Measurements from ENCODE around the gene LRP5. TPM values are rescaled to one million over a fixed set of nuclear protein-coding genes. Genes with fewer than 3 reads are reported as not detected.

The LRP5 gene
- total RNA-seq (1 to 10 TPM in 1 of 2 donors, under 1 TPM in 1; 0.73 to 3.0 TPM), total RNA-seq (0.38 to 6.4 reads per million in 2 donors)

DNA sequence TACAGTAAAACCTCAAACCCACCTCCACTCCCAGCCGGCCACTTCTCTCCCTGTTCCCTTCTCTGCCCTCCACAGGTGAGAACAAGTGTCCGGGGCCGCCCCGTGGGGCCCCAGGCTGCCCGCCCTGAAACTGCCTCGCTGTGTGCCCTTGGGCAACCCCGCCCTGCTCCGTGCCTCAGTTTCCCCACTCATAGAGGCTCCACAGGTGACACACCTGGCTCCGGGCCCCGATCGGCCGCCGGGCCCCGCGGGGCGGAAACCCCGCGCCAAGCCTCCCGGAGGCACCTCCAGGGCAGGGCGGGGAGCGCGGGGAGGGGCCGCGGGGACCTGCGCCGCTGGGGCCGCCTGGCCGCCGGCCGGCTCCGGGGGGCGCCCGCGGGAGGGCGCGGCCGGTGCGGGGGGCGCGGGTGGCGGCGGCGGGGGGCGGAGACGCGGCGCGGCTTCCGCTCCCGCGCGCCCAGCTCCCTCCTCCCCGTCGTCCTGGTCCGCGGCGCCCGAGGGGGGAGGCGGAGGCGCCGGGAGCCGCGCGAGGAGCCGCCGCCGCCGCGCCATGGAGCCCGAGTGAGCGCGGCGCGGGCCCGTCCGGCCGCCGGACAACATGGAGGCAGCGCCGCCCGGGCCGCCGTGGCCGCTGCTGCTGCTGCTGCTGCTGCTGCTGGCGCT lies at the start of gene LRP5:
TSS of gene LRP5 (plus strand) at position 475 of the 663 bp plus-strand sequence. CDS start at position 599, 124 bp downstream.
- no peaks in the 10 kb centered on the region for H3K36me3 Mint-ChIP-seq (ENCODE audit: low read depth)

DNA sequence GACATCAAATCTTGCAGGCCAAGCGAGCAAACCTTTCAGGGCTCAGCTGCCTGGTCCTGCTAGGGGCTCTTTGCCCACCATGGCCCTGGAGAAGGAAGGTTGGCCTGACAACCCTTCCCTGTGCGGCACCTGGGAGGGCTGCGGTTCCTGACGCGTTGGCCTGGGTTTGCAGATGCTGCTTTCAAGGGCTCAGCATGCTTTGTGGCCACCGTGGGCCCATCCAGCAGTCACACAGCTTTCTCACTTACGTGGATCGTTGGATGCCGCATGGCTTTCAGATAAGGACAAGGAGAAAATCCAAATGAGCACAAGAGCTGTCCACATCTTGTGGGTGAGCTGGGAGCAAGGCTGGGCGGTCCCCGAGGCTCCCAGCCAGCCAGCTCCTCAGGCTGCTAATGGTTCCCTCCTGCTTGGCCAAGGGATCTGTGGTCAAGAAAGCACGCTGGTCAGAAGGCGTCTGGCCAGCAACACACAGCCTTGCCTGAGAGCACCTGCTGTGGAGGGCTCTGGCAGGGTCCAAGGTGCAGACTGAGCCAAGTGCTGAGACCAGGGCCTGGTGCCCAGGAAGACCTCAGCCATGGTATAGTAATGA lies 48.9 kb upstream of the LRP5 start:
- H3K4me3 Mint-ChIP-seq: no peak overlapping the region
- no peaks in the 10 kb centered on the region for H3K9me3 ChIP-seq (ENCODE audit: control insufficient read depth, low read length, poor library complexity, severe bottlenecking)
- H3K27ac Mint-ChIP-seq: no peak overlapping the region
- H3K4me1 Mint-ChIP-seq: peaks cover under 1% of the 10 kb centered on the region
- ATAC-seq (no peak), DNase-seq (no peak)
- peaks cover 3% of the 10 kb centered on the region for H3K36me3 Mint-ChIP-seq (ENCODE audit: low read depth)
- H3K27me3 Mint-ChIP-seq: no peaks in the 10 kb centered on the region

More for the DNA sequence above, at the start of gene LRP5:
- DNase-seq: no peak
- H3K27ac Mint-ChIP-seq: peak within 1 kb of the TSS; percentile 54
- H3K9me3 ChIP-seq (ENCODE audit: control insufficient read depth, low read length, poor library complexity, severe bottlenecking): no peaks in the 10 kb centered on the region
- H3K4me3 Mint-ChIP-seq: peak within 1 kb of the TSS; percentile 86
- ATAC-seq: peak; percentile 39
- H3K4me1 Mint-ChIP-seq: peaks cover 14% of the 10 kb centered on the region
- H3K27me3 Mint-ChIP-seq: peaks cover 12% of the 10 kb centered on the region

DNA sequence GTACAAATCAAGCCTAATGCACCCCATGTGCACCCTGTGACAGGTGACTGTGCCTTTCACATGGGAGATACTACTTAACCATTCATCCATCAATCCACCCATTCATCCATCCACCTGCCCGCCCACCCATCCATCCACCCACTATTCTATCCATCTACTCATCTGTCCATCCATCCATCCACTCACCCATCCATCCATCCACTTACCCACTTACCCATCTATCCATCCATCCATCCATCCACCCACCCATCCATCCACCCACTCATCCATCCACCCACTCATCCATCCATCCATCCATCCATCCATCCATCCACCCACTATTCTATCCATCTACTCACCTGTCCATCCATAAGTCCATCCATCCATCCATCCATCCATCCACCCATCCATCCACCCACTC lies 48.1 kb upstream of the LRP5 start:
- H3K4me3 Mint-ChIP-seq: no peak overlapping the region
- no peaks in the 10 kb centered on the region for H3K27me3 Mint-ChIP-seq
- peaks cover 3% of the 10 kb centered on the region for H3K36me3 Mint-ChIP-seq (ENCODE audit: low read depth)
- H3K27ac Mint-ChIP-seq: no peak overlapping the region
- DNase-seq (no peak), ATAC-seq (no peak)
- H3K4me1 Mint-ChIP-seq: peaks cover 7% of the 10 kb centered on the region
- no peaks in the 10 kb centered on the region for H3K9me3 ChIP-seq (ENCODE audit: control insufficient read depth, low read length, poor library complexity, severe bottlenecking)

DNA sequence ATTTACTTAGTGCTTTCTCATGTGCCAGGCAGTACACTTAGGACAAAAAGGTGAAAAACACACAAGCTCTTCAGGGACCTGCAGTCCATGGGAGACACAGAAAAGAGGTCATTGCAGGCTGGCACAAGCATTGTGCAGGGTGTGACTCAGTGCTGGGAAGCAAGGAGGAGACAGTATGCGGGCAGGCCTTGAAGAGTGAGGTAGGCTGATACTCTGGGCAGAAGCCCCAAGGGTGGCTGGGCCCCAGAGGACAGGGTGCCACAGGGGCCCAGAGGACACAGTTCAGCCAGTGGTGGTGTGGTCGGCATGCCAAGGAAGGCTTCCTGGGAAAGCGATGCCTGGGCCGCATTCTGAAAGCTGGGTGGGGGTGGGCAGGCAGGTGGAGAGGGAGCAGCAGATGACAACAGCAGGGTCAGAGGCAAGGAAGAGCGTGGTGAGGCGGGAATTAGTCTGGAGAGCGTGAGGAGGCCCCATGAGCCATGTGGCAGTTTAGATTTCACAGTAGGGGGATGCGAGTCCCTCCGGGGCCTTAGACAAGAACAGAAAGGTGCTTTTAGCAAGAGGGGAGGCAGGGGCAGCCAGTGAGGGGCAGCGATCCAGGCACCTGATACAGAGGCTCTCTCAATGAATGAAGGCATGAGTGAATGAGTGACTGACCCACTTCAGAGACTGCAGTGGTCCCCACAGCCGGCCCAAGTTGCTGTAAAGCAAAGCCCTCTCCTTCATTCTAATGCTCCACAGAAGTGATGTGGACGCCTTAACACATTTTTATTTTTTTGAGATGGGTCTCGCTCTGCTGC lies 47.5 kb upstream of the LRP5 start:
- Mint-ChIP-seq H3K36me3 (ENCODE audit: low read depth) (peaks cover 3% of the 10 kb centered on the region), H3K4me3 (no peak overlapping the region), H3K27me3 (no peaks in the 10 kb centered on the region), H3K4me1 (peaks cover 13% of the 10 kb centered on the region), H3K27ac (no peak overlapping the region)
- H3K9me3 ChIP-seq (ENCODE audit: control insufficient read depth, low read length, poor library complexity, severe bottlenecking): no peaks in the 10 kb centered on the region
- ATAC-seq (no peak), DNase-seq (no peak)

GRCh38 chr11:68266121-68266891 lies 46.1 kb upstream of the LRP5 start:
- Mint-ChIP-seq H3K36me3 (ENCODE audit: low read depth) (peaks cover 3% of the 10 kb centered on the region), H3K27ac (no peak overlapping the region), H3K4me1 (peaks cover 19% of the 10 kb centered on the region), H3K4me3 (no peak overlapping the region), H3K27me3 (no peaks in the 10 kb centered on the region)
- no peaks in the 10 kb centered on the region for H3K9me3 ChIP-seq (ENCODE audit: control insufficient read depth, low read length, poor library complexity, severe bottlenecking)
- DNase-seq (no peak), ATAC-seq (no peak)

DNA sequence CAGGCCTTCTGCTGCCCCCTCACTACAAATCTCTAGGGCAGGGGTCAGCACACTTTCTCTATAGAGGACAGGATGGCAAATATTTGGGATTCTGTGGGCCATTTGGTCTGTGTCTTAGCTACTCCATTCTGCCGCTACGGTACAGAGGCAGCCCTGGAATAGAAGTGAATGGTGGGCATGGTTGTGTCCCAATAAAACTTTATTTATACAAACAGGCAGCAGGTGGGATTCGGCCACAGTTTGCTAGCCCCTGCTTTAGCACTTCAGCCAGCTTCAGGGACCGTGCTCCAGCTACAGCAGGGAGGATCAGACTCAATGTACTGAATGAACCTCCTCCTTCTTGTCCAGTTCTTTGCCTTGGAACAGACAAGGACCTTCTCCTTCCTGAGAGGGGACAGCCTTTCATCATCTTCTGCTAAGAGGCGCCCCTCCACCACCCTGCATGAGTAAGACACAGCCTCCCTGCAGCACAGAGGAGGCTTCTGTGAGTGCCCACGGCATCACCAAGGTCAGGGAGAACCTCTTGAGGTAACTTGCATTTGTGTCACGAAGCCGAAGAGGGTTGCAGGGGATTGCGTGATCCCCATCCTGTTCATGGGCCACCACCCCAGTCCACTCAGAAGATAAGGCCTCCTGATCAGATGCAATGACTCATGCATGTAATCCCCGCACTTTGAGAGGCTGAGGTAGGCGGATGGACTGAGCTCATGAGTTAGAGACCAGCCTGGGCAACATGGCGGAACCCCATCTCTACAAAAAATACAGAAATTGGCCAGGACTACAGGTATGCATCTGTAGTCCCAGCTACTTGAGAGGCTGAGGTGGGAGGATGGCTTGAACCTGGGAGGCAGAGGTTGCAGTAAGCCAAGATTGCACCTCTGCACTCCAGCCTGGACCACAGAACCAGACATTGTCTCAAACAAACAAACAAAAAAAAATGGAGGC lies 45.2 kb upstream of the LRP5 start:
- peaks cover 2% of the 10 kb centered on the region for H3K36me3 Mint-ChIP-seq (ENCODE audit: low read depth)

DNA sequence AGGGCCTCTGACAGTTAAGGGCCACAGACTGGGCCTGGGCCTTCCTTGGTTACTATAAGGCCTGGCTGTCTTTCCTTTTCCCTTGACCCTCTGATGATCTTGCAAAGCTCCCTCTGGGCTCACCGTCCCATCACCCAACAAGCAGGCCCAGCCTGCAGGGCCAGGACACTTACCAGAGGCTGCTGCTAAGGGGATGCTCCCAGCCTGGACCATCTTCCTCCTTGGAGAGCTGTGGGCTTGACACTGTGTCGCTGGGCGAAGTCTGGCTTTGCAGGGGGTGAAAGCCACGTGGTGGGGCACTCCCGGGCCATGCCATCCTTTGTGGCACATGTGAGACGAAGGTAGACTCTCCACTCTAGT lies 44.5 kb upstream of the LRP5 start:
- Mint-ChIP-seq H3K36me3 (ENCODE audit: low read depth) (no peaks in the 10 kb centered on the region), H3K4me1 (peaks cover 27% of the 10 kb centered on the region), H3K27me3 (no peaks in the 10 kb centered on the region), H3K27ac (no peak overlapping the region), H3K4me3 (no peak overlapping the region)
- H3K9me3 ChIP-seq (ENCODE audit: control insufficient read depth, low read length, poor library complexity, severe bottlenecking): no peaks in the 10 kb centered on the region
- ATAC-seq: no peak
- no peak for DNase-seq

More for the DNA sequence above, 45.2 kb upstream of the LRP5 start:
- Mint-ChIP-seq H3K4me3 (no peak overlapping the region), H3K4me1 (peaks cover 22% of the 10 kb centered on the region), H3K27me3 (no peaks in the 10 kb centered on the region), H3K27ac (no peak overlapping the region)
- ATAC-seq: no peak
- H3K9me3 ChIP-seq (ENCODE audit: control insufficient read depth, low read length, poor library complexity, severe bottlenecking): no peaks in the 10 kb centered on the region
- no peak for DNase-seq

DNA sequence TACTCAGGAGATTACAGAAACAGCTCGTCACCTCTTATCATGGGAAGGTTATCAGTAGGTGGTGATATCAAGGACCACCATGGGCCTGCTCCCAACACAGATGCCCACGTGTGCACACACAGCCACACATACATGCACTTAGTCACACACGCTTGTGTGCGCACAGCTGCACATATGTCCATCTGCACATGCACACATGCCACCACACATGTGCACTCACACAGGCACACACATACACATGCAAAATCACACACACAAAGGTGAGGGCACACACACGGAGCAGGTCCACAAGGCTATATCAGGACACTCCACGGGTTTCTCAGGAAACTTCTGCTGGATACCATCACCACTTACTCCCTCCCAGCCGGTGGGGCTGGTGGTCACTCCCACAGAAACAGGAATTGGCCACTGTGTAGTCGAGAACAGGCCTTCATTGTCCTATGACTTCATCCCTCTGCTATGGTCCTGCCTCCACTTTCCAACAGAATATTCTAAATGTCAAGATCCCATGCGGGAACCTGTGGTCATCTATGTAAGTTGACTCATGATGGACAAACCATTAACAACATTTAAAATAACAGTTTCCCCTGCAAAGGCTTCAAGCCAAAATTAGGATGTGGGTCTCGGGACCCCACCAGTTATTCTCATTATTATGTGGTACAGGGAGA lies 42.8 kb upstream of the LRP5 start:
- ATAC-seq (no peak), DNase-seq (no peak)
- H3K9me3 ChIP-seq (ENCODE audit: control insufficient read depth, low read length, poor library complexity, severe bottlenecking): no peaks in the 10 kb centered on the region
- Mint-ChIP-seq H3K4me3 (peak overlapping the region; percentile 15), H3K36me3 (ENCODE audit: low read depth) (no peaks in the 10 kb centered on the region), H3K27me3 (no peaks in the 10 kb centered on the region), H3K27ac (no peak overlapping the region), H3K4me1 (peaks cover 30% of the 10 kb centered on the region)

- Mint-ChIP-seq H3K4me3 (peak overlapping the region; percentile 28), H3K4me1 (peaks cover 30% of the 10 kb centered on the region), H3K36me3 (ENCODE audit: low read depth) (no peaks in the 10 kb centered on the region), H3K27me3 (no peaks in the 10 kb centered on the region), H3K27ac (peak overlapping the region; percentile 92)
- ATAC-seq (no peak), DNase-seq (no peak)
- H3K9me3 ChIP-seq (ENCODE audit: control insufficient read depth, low read length, poor library complexity, severe bottlenecking): no peaks in the 10 kb centered on the region
Measured at GRCh38 chr11:68270196-68271022, 42.0 kb upstream of the LRP5 start.

- H3K27me3 Mint-ChIP-seq: no peaks in the 10 kb centered on the region
- H3K4me1 Mint-ChIP-seq: peaks cover 30% of the 10 kb centered on the region
- no peaks in the 10 kb centered on the region for H3K9me3 ChIP-seq (ENCODE audit: control insufficient read depth, low read length, poor library complexity, severe bottlenecking)
- H3K36me3 Mint-ChIP-seq (ENCODE audit: low read depth): no peaks in the 10 kb centered on the region
- DNase-seq (peak; percentile 29 to 44 (median 36)), ATAC-seq (peak; percentile 42)
- peak overlapping the region; percentile 92 for H3K27ac Mint-ChIP-seq
- peak overlapping the region; percentile 94 for H3K4me3 Mint-ChIP-seq
Measured at GRCh38 chr11:68271023-68271780, 41.2 kb upstream of the LRP5 start.
